HepG2 (cell line): ENCODE data around the gene DNAJC21. TPM values are rescaled to one million over a fixed set of nuclear protein-coding genes. Genes with fewer than 3 reads are reported as not detected.

Experiments
- AGO1 ChIP-seq: fragments of 200-400 bp; formaldehyde crosslinking; IDR thresholded peaks from 2 replicates; pipeline ENCODE4 v1.6.1; 2017; ENCODE audit warnings: mild to moderate bottlenecking, low read depth, low read length, moderate library complexity; ENCODE audit not compliant: poor library complexity, severe bottlenecking
- CENPT ChIP-seq: sonication (generic); formaldehyde crosslinking; IDR thresholded peaks from 2 replicates; pipeline ENCODE4 v1.8.0; 2022; ENCODE audit warnings: low read depth, mild to moderate bottlenecking, moderate library complexity, missing genetic modification reagents
- CREB1 ChIP-seq, 2 experiments: fragments of 450-650 bp in 1 of 2; IDR thresholded peaks; 2 replicates each; pipeline ENCODE4 v1.6.1; 2016 to 2017; ENCODE audit warnings: control low read depth in 1 of 2, mild to moderate bottlenecking in 1 of 2, missing compliant biosample characterization in 1 of 2, missing genetic modification characterization in 1 of 2
- JARID2 ChIP-seq: sonication (generic); formaldehyde crosslinking; IDR thresholded peaks from 2 replicates; pipeline ENCODE4 v1.8.1; 2023; ENCODE audit warnings: missing genetic modification reagents, inconsistent platforms; ENCODE audit not compliant: insufficient replicate concordance
- MAZ ChIP-seq, 2 experiments: sonication (generic) in 1 of 2; formaldehyde crosslinking in 1 of 2; IDR thresholded peaks; 2 replicates each; pipeline versions ENCODE4 v1.5.0 to v1.6.1; 2012 to 2020; ENCODE audit warnings: low read depth in 2 of 2, mild to moderate bottlenecking in 2 of 2, borderline replicate concordance in 1 of 2, improper control_type of control experiment in 1 of 2, low read length in 1 of 2, missing genetic modification reagents in 1 of 2, moderate library complexity in 1 of 2
- NFRKB ChIP-seq: fragments of 450-650 bp; IDR thresholded peaks from 2 replicates; pipeline ENCODE4 v1.6.1; 2017
- PRPF4 ChIP-seq: fragments of 200-400 bp; formaldehyde crosslinking; IDR thresholded peaks from 2 replicates; pipeline ENCODE4 v1.6.1; 2016; ENCODE audit warnings: low read length, low read depth; ENCODE audit not compliant: poor library complexity, severe bottlenecking
- RXRA ChIP-seq: sonication (generic); formaldehyde crosslinking; IDR thresholded peaks from 2 replicates; pipeline ENCODE4 v1.5.1; 2020; ENCODE audit warnings: missing genetic modification reagents
- SP4 ChIP-seq: sonication (generic); formaldehyde crosslinking; IDR thresholded peaks from 2 replicates; pipeline ENCODE4 v1.8.1; 2023; ENCODE audit warnings: mild to moderate bottlenecking, missing genetic modification reagents
- TEAD3 ChIP-seq: optimal IDR thresholded peaks from 2 replicates; pipeline ENCODE3; 2016; ENCODE audit warnings: borderline replicate concordance
- U2AF1 ChIP-seq: fragments of 200-400 bp; formaldehyde crosslinking; optimal IDR thresholded peaks from 2 replicates; pipeline ENCODE3; 2017; ENCODE audit warnings: mild to moderate bottlenecking, low read depth, low read length
- ZNF124 ChIP-seq: sonication (generic); formaldehyde crosslinking; IDR thresholded peaks from 2 replicates; pipeline ENCODE4 v1.4.0; 2020; ENCODE audit warnings: missing genetic modification reagents
- ZNF549 ChIP-seq: sonication (generic); formaldehyde crosslinking; IDR thresholded peaks from 2 replicates; pipeline ENCODE4 v1.5.0; 2020; ENCODE audit warnings: missing genetic modification reagents
- ZNF598 ChIP-seq: sonication (generic); formaldehyde crosslinking; IDR thresholded peaks from 2 replicates; pipeline ENCODE4 v1.5.1; 2020; ENCODE audit warnings: mild to moderate bottlenecking, missing genetic modification reagents, borderline replicate concordance
- ZNF703 ChIP-seq: sonication (generic); formaldehyde crosslinking; IDR thresholded peaks from 2 replicates; pipeline ENCODE4 v1.5.1; 2020; ENCODE audit warnings: missing genetic modification reagents, mild to moderate bottlenecking, moderate library complexity, borderline replicate concordance
- ZNF776 ChIP-seq: sonication (generic); formaldehyde crosslinking; IDR thresholded peaks from 2 replicates; pipeline ENCODE4 v1.4.0; 2020; ENCODE audit warnings: mild to moderate bottlenecking, missing genetic modification reagents
- ZZZ3 ChIP-seq: sonication (generic); formaldehyde crosslinking; IDR thresholded peaks from 2 replicates; pipeline ENCODE4 v1.4.0; 2020; ENCODE audit warnings: missing genetic modification reagents, mild to moderate bottlenecking, borderline replicate concordance
- polyA plus RNA-seq, 8 experiments: library from polyadenylated mRNA; depleted of rRNA in 3 of 8; stranded (reverse) in 7 of 8; unstranded in 1 of 8; fragments of >200 nt; fragmentation: Illumina TruSeq in 4 of 8; extraction: Trizol in 4 of 8; gene quantifications; 2 replicates each; pipeline versions ENCODE4 v1.2.1 to v1.2.3, GENCODE V29; 2011 to 2016; ENCODE audit warnings: low read depth in 4 of 8, missing spikeins in 1 of 8, mixed read lengths in 1 of 8; ENCODE audit not compliant: insufficient read depth in 1 of 8
- total RNA-seq, 5 experiments: library from RNA; depleted of rRNA; stranded (reverse); fragments of >200 nt; fragmentation: Illumina TruSeq; extraction: Trizol; gene quantifications; 2 replicates each; pipeline ENCODE4 v1.2.3, GENCODE V29; 2016; ENCODE audit warnings: low read depth in 1 of 5
- TF ChIP-seq, protein P1 (sequence below): sonication (generic); formaldehyde crosslinking; IDR thresholded peaks from 2 replicates; pipeline ENCODE4 v1.8.0; 2022; ENCODE audit warnings: mild to moderate bottlenecking, missing genetic modification reagents, moderate library complexity
- TF ChIP-seq, protein P2 (sequence below): sonication (generic); formaldehyde crosslinking; IDR thresholded peaks from 2 replicates; pipeline ENCODE4 v1.5.0; 2020; ENCODE audit warnings: missing genetic modification reagents
- TF ChIP-seq, protein P3 (sequence below): sonication (generic); formaldehyde crosslinking; IDR thresholded peaks from 2 replicates; pipeline ENCODE4 v1.9.0; 2022; ENCODE audit warnings: low read depth, missing genetic modification reagents
- TF ChIP-seq, protein P4 (sequence below): sonication (generic); formaldehyde crosslinking; IDR thresholded peaks from 2 replicates; pipeline ENCODE4 v1.8.1; 2023; ENCODE audit warnings: mild to moderate bottlenecking, moderate library complexity, missing genetic modification reagents
- TF ChIP-seq, protein P5 (sequence below): sonication (generic); formaldehyde crosslinking; IDR thresholded peaks from 2 replicates; pipeline ENCODE4 v1.4.0; 2020; ENCODE audit warnings: missing genetic modification reagents, low read depth, mild to moderate bottlenecking, borderline replicate concordance

The DNAJC21 gene
- total and polyA plus RNA-seq, 2 of the 13 experiments (the other 11 are each of a cell fraction or from before 2014, with no cell fraction given), result 10.9 to 41.6 TPM

DNA sequence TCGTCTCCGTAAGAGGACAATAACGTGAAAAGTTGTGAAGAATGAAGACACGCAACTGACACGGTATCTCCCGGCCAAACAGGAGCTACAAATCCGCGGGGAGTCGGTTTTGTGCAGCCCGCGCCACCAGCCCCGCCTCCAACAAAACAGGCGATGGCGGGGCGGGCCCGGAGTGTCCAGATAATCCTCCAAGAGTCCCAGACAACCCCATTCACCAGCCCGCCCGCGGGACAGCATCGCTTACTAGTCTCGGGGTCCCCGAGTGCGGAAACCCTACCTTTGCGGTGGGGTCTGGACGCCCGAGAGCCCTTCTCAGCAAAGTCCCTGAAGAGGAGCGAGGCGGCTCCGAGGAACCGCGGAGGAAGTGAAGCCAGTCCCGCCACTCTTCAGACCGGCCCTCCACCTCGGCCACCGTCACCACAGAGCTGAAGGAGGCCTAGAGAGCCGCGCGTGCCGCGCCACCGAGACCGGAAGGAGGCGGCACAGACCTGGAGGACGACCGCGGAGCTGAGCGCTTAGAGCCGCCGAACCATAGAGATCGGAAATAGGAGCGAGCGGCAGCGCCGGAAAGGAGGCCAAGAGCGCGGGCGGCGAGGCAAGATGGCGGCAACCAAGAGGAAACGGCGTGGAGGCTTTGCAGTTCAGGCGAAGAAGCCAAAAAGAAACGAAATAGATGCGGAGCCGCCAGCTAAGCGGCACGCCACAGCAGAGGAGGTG is 14.1 kb upstream of the DNAJC21 start, which contains the start of the genes BRIX1 and RAD1 (continued):
- TF ChIP-seq, protein P1, sequence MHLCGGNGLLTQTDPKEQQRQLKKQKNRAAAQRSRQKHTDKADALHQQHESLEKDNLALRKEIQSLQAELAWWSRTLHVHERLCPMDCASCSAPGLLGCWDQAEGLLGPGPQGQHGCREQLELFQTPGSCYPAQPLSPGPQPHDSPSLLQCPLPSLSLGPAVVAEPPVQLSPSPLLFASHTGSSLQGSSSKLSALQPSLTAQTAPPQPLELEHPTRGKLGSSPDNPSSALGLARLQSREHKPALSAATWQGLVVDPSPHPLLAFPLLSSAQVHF (CRISPR knock-in tag), result no peak
- TF ChIP-seq MAZ (IDR thresholded peaks at IDR 0.05; ENCODE audit: borderline replicate concordance, low read depth, low read length) (peak; percentile 10; the same call in 1 of the 2 replicates), MAZ (CRISPR knock-in tag; IDR thresholded peaks at IDR 0.05; ENCODE audit: low read depth) (peak; percentile 67; the same call in 1 of the 2 replicates), ZNF776 (CRISPR knock-in tag) (peak; percentile 83; the same call in 1 of the 2 replicates), NFRKB (peak; percentile 88), CREB1 (IDR thresholded peaks at IDR 0.05) (peak; percentile 55; the same call in 1 of the 2 replicates), CREB1 (CRISPR knock-in tag; IDR thresholded peaks at IDR 0.05) (peak; percentile 73; the same call in 1 of the 2 replicates), ZNF598 (CRISPR knock-in tag) (peak; percentile 72), JARID2 (CRISPR knock-in tag) (no peak), ZNF124 (CRISPR knock-in tag) (no peak), SP4 (CRISPR knock-in tag) (peak; percentile 68), U2AF1 (peak; percentile 64), AGO1 (peak; percentile 73), ZNF703 (CRISPR knock-in tag) (peak; percentile 61; the same call in 1 of the 2 replicates), ZNF549 (no peak), CENPT (CRISPR knock-in tag) (no peak), PRPF4 (no peak), RXRA (CRISPR knock-in tag) (peak; percentile 77; the same call in 1 of the 2 replicates), ZZZ3 (peak; percentile 84; the same call in 1 of the 2 replicates), TEAD3 (CRISPR knock-in tag) (peak; percentile 76)
- TF ChIP-seq, protein P2, sequence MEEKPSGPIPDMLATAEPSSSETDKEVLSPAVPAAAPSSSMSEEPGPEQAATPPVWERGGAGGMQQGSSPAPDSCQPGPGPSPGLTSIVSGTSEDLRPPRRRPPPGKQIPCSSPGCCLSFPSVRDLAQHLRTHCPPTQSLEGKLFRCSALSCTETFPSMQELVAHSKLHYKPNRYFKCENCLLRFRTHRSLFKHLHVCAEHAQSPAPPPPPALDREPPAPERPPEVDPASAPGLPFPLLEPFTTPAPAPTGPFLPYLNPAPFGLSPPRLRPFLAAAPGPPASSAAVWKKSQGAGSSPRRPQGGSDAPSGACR, result 0 out of 2 replicates have a peak, but pooled peaks have one; percentile 63
- TF ChIP-seq, protein P3, sequence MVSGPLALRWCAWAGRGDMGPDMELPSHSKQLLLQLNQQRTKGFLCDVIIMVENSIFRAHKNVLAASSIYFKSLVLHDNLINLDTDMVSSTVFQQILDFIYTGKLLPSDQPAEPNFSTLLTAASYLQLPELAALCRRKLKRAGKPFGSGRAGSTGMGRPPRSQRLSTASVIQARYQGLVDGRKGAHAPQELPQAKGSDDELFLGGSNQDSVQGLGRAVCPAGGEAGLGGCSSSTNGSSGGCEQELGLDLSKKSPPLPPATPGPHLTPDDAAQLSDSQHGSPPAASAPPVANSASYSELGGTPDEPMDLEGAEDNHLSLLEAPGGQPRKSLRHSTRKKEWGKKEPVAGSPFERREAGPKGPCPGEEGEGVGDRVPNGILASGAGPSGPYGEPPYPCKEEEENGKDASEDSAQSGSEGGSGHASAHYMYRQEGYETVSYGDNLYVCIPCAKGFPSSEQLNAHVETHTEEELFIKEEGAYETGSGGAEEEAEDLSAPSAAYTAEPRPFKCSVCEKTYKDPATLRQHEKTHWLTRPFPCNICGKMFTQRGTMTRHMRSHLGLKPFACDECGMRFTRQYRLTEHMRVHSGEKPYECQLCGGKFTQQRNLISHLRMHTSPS (CRISPR knock-in tag), result no peak
- TF ChIP-seq, protein P4, sequence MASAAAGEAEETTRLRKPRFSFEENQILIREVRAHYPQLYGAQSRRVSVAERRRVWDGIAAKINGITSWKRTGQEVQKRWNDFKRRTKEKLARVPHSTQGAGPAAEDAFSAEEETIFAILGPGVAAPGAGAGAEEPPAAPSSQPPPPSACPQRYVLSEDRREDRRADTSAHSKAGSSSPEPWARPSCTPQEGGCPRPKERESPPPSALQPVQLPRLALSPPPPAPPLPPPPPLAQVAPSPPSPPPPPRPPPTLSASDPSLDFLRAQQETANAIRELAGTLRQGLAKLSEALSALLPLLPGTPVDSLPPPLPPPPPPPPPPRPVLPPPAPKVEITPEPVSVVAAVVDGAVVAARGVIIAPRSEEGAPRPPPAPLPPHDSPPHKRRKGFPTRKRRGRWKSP (CRISPR knock-in tag), result peak; percentile 60
- TF ChIP-seq, protein P5, sequence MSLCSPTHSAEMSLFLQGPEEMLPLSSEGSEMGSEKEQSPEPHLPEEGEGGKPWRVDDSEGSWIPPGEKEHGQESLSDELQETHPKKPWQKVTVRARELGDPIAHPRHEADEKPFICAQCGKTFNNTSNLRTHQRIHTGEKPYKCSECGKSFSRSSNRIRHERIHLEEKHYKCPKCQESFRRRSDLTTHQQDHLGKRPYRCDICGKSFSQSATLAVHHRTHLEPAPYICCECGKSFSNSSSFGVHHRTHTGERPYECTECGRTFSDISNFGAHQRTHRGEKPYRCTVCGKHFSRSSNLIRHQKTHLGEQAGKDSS (CRISPR knock-in tag), result peak; percentile 77; the same call in 1 of the 2 replicates
